Prostate gland (tissue), 2 donors: ENCODE results near the gene RARG.

Experiments used
- POLR2A ChIP-seq: fragments of 450-650 bp; IDR thresholded peaks from one replicate; pipeline ENCODE4 v1.6.1; 2016; ENCODE audit warnings: antibody characterized with exemption, mild to moderate bottlenecking
- POLR2AphosphoS5 ChIP-seq: sonication (generic); formaldehyde crosslinking; IDR thresholded peaks from one replicate; pipeline ENCODE4 v1.6.1; 2017; ENCODE audit warnings: antibody characterized with exemption
- TF ChIP-seq, protein P1 (sequence below), 4 experiments: fragments of 200-600 bp in 2 of 4; fragments of 450-650 bp in 2 of 4; sonication (generic) in 2 of 4; IDR thresholded peaks; 1 replicate in 3 of 4; 2 replicates in 1 of 4; pipeline ENCODE4 v1.5.1; 2016 to 2019; ENCODE audit warnings: antibody characterized with exemption in 4 of 4, mild to moderate bottlenecking in 2 of 4, moderate library complexity in 2 of 4

- TF ChIP-seq, protein P1, sequence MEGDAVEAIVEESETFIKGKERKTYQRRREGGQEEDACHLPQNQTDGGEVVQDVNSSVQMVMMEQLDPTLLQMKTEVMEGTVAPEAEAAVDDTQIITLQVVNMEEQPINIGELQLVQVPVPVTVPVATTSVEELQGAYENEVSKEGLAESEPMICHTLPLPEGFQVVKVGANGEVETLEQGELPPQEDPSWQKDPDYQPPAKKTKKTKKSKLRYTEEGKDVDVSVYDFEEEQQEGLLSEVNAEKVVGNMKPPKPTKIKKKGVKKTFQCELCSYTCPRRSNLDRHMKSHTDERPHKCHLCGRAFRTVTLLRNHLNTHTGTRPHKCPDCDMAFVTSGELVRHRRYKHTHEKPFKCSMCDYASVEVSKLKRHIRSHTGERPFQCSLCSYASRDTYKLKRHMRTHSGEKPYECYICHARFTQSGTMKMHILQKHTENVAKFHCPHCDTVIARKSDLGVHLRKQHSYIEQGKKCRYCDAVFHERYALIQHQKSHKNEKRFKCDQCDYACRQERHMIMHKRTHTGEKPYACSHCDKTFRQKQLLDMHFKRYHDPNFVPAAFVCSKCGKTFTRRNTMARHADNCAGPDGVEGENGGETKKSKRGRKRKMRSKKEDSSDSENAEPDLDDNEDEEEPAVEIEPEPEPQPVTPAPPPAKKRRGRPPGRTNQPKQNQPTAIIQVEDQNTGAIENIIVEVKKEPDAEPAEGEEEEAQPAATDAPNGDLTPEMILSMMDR (IDR thresholded peaks at IDR 0.05) = no peak
- no peak for TF ChIP-seq POLR2A
- TF ChIP-seq POLR2AphosphoS5 = no peak
Observed at GRCh38 chr12:53166837-53167236, 65.2 kb downstream of the RARG start.
